GM18907 (cell line): ENCODE data around the gene UBR1.
"Not testable (repeated sequence)": the region's sequence is repeated elsewhere in the genome, so short reads cannot be mapped to it uniquely, and the experiment has no call there.

Experiments
- ATAC-seq: cut with Tn5 transposase; IDR thresholded peaks from one replicate; pipeline ENCODE4 v1.9.1; 2021; ENCODE audit warnings: mild to moderate bottlenecking, moderate library complexity; ENCODE audit not compliant: unreplicated experiment

The UBR1 gene

DNA sequence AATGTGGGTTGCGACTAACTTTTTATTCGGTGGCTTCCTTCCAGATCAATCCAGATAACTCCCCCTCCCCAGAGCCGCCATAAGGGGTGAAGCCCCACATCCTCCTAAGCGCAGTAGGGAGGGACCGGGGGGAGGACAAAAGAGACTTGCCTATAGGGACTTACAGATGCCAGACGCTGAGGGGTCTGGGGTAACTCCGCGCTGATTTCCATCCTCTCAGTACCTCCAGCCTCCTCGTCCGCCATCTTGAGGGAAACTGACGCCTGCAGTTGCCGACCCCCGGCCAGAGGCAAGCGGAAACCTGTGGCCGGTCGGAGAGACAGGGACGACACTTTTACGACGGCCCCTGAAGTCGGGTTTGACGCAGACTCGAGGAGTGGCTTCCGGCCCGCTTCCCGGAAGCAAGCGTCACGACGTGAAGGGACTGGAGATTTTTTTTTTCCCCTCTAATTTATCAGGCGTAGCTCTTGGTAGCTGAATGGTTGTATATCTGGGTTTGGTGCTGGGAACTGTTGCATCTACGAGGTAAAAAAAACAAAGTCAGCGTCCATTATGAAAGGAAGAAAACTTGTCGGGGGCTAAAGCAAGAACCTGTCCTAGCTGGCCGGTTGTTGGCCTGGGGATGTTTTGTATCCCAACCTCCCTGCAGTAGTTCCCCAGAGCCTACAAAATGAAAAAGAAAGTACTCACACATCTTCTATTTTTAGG, at the start of gene UBR1:
TSS of gene UBR1 (minus strand) at position 261 of the 708 bp plus-strand sequence. CDS start at position 245, 16 bp downstream.
- ATAC-seq, result peak; percentile 83

DNA sequence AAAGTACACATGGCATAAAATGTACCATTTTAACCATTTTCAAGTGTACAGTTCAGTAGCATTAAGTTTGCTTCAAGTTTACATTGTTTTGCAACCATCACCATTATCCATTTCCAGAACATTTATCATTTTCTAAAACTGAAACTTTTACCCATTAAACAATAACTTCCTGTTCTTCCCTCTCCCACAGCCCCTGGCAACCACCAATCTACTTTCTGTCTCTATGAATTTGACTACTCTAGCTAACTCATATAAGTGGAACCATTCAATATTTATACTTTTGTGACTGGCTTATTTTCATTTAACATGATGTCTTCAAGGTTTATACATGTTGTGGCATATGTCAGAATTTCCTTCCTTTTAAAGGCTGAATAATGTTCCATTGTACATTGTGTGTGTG, 47.4 kb upstream of the UBR1 start:
- no peak for ATAC-seq

DNA sequence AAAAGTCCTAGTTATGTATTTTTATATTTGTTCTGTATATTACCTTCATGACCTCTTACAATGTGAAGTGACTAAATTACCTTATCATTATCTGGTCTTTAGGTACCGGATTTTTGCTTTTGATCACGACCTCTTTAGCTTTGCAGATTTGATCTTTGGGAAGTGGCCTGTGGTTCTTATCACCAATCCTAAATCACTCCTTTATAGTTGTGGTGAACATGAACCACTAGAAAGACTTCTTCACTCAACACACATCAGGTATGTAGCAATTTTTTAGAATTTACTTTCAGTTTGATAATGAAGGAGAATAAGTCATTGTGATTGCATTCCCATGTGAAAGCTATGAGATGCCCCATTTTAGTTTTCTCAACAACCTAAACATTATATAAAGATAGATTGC, 45.9 kb upstream of the UBR1 start:
- ATAC-seq, result no peak

DNA sequence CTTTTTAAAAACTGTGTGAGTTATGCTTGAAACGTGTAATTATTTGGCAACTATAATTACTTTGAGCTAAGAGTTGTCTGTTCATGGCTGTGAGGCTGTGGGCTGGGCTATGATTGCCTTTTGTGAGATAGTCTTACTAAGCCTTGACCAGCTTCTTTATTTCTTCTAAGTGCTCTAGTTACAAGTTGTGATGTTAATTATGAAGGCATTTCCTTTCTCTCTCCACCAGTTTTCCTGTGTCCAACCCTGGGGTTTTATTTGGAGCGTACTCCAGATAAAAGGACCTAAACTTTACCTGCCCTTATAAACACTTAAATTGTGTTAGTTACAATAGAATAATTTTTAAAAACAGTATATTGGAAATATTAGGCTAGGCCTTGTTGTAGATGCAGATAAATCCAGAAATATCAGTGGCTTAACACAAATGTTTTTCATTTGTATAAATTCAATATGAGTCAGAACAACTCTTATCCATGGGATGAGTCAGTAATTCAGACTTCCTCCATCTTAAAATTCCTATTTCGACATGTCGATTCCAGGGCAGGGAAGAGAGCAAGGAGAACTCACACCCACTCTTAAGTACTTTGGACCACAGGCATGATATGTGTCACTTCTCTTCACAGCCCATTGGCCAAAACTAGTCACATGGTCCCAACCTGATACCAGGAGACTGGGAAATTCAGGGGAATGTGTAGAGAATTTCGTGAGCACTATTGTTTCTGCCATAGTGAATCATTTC, 44.5 kb upstream of the UBR1 start:
- ATAC-seq, result no peak

DNA sequence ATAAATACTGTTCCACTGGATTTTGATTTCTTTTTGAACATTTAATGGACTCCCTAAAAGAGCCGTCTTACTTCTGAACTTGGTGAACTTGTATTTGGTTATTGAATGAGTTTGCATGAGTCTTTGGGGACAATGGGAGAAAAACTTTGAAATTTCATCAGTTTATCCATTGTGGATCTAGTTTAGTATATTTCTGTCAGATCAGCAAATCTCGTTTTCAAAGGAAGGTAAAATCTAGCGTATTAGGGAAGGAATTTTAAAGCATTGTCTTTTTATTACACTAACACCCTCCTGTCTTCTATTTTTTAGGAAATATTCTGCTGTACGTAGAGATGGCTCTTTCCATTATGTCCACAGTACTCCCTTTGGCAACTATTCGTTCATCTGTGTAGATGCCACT, 40.3 kb upstream of the UBR1 start:
- ATAC-seq, result no peak

DNA sequence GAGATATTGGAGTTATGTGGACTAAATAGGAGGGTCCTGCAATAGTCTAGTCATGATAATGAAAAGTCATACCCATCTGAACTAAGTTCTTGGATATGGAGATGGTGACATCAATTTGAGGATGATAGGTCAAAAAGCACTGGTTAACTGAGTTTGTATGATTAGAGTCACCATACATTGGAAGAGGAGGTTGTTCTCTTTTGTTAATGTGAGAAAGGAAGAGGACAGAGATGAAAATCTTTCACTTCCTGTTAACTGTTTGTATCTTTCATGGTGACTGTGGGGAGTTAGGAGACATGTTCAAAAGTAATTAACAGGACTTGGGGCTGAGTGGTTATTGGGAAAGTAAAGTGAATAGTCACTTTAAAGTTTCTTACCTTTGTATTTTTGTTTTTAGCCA, 38.7 kb upstream of the UBR1 start:
- ATAC-seq, result no peak

DNA sequence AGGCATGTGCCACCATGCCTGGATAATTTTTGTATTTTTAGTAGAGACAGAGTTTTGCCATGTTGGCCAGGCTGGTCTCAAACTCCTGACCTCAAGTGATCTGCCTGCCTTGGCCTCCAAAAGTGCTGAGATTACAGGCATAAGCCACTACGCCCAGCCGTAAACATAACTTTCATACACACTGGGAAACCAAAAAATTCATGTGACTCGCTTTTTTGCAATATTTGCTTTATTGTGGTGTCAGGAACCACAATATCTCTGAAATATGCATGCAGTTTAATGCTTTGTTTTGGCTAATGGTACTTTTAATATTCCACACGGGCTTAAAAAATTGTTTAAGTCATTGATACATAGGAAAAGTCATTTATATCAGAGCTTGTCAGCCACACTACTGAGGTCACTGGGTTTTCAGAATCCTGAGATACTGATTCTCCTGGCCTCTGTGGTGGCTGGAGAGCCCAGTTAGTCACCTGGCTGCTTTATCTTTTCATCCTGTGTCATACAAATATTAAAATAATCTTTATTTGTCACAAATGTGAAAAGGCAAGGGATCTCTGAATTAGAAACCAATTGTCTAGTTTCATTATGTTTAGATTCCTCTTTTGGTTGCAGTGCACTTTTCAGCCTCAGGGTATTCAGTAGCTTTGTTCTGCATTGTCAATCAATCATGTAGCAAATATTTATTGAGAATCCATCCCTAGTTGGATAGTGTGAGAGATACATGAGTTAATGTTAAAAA, 37.5 kb upstream of the UBR1 start:
- ATAC-seq, result no peak

DNA sequence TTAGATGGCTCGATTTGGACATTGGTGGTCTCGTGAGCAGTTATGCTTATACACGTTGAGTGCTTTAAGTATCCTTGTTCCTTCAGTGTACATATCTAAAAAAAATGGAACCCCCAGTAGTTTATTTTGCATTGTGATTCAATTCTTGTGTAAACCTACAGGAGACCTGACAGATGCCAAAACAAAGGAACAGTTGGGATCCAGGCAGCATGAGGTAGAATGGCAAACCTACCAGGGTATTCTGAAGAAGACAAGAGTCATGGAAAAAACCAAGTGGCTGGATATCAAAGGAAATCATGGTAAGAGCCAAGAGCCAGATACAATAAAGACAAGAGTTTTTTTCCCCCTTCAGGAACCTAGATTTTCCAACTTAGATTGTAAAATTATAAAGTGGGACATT, 29.5 kb upstream of the UBR1 start:
- no peak for ATAC-seq

DNA sequence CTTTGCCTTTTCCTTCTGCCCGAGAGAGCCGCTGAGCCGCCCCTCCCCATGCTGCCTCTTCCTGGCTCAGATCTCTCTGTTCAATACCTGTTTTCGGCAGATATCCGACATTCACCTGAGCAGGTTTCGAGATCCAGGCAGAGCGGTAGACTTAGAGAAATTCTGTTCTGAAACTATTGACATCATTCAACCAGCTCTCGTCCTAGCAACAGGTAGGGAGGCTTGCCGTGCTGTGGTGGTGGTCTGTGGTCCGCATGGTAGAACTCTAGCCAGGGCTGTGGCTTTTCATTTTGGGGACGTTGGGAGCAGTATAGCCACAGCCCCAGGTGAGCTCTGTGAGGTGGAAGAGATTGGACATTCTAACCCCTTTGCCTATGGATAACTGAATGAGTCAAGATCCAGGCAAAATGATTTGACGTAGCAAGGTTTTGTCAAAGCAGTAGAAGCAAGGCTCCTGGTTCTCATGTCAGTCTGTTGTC, 28.4 kb upstream of the UBR1 start:
- ATAC-seq, result peak; percentile 2

DNA sequence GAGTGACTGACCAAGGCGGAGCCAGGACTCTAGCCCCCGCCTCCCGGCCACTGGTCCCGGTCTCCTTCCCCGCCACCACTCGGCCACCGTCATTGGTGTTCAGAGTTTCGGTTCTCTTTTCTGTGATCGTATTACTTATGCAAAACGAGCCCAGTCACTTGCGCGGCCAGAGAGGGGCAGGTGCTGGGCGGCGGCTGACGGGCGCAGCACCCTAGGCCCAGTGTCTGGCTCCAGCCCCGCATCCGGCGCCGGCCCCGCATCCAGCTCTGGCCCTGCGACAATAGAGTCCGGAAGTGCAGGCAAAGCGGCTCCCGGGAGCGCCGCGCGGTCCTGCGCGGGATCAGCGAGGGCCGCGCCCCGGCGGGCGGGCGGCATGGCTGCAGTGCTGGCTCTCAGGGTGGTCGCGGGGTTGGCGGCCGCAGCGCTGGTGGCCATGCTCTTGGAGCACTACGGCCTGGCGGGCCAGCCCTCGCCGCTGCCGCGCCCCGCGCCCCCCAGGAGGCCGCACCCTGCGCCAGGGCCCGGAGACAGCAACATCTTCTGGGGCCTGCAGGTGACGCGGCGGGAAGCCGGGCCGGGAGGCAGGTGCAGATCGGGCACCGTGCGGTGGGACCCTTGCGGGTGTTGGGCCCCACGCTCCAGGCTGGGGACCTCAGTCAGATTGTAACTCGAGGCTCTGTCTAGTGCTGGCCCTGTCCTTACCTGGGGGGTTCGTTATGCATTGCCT, 27.8 kb upstream of the UBR1 start, which contains the start of gene TMEM62:
TSS of gene TMEM62 (plus strand) at position 157 of the 727 bp plus-strand sequence. CDS start at position 374, 217 bp downstream.
- peak; percentile 95 for ATAC-seq

DNA sequence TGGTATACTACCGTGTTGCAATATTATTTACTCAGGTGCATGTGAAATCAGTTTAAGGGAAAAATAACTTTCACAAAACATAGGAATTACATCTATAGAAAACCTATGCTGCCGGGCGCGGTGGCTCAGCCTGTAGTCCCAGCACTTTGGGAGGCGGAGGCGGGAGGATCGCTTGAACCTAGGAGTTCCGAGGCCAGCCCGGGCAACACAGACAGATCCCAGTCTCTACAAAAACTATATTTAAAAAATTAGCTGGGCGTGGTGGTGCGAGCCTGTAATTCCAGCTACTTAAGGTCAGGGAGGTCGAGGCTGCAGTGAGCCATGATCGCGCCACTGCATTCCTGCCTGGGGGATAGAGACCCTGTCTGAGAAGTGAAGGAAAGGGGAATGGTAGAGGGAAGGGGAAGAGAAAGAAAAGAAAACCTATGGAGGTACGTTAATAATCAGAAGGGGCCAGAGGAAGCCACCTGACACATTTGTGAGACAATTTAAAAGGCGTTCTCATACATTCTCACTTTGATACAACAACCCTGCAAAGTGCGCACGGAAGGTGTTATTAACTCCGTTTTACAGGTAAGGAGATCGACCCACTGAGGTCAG, 27.1 kb upstream of the UBR1 start:
- ATAC-seq, result no peak

DNA sequence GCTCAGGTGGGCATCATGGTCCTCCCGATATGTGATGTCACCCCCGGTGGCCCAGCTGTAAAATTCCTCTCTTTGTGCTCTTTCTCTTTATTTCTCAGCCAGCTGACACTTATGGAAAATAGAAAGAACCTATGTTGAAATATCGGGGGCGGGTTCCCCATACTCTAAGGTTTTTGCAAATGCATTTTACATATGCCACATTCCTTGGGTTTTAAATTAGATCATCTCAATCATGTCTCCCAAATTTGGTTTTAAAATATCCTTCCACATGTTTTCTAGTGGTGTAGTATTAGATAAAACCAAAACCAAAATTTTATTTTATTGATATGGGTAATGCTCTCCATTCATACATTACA, 23.1 kb upstream of the UBR1 start:
- ATAC-seq, result no peak

DNA sequence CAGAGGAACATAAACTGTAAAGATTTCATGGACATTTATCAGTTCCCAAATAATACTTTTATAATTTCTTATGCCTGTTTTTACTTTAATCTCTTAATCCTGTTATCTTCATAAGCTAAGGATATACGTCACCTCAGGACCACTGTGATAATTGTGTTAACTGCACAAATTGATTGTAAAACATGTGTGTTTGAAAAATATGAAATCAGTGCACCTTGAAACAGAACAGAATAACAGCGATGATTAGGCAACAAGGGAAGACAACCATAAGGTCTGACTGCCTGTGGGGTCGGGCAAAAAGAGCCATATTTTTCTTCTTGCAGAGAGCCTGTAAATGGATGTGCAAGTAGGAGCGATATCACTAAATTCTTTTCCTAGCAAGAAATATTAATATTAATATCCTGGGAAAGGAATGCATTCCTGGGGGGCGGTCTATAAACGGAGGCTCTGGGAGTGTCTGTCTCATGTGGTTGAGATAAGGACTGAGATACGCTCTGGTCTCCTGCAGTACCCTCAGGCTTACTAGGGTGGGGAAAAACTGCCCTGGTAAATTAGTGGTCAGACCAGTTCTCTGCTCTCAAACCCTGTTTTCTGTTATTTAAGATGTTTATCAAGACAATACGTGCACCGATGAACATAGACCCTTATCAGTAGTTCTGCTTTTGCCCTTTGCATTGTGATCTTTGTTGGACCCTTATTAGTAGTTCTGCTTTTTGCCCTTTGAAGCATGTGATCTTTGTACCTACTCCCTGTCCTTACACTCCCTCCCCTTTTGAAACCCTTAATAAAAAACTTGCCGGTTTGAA, 22.5 kb upstream of the UBR1 start:
- not testable (repeated sequence) for ATAC-seq

DNA sequence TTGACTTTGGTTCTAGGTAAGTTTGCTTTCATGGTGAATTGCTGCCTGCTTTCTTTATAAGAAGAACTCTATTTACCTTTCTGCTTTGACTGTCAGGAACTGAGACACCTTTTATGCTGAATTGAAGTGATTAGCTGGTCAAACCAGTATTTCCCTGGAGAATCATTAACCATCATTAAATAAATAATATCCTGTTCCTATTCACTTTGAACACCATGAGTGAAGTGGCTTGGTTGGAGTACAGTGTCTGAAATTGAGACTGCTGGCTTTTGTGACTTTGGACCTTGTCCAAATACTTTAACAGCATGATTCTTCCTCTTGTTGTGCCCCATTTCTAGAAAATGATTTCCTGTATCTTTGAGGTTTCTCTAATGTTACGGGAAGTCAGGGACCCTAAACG, 21.9 kb upstream of the UBR1 start:
- ATAC-seq, result no peak

DNA sequence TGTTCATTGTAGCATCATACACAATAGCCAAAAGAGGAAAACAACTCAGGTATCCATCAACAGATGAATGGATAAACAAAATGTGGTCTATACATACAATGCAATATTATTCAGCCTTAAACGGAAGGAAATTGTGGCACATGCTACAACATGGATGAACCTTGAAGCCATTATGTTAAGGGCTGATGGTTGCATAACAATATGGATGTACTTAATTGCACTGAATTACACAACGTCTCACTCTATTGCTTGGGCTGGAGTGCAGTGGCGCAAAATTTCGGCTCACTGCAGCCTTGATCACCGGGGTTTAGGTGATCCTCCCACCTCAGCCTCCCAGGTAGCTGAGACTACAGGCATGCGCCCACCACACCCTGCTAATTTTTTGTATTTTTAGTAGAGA, 20.5 kb upstream of the UBR1 start:
- ATAC-seq, result no peak

DNA sequence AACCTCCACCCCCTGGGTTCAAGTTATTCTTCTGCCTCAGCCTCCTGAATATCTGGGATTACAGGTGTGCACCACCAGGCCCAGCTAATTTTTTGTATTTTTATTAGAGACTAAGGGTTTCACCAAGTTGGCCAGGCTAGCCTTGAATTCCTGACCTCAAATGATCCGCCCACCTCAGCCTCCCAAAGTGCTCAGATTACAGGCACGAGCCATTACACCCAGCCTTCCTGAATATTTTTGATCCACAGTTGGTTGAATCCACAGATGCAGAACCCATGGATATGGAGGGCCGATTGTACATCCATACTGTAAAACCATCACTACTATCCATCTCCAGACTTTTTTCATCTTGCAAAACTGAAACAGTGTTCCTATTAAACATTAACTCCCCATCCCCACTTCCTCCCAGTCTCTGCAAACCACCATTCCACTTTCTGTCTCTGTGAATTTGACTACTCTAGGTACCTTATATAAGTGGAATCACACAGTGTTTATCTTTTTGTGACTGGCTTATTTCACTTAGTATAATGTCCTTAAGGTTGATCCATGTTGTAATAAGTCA, 19.3 kb upstream of the UBR1 start:
- ATAC-seq, result no peak

DNA sequence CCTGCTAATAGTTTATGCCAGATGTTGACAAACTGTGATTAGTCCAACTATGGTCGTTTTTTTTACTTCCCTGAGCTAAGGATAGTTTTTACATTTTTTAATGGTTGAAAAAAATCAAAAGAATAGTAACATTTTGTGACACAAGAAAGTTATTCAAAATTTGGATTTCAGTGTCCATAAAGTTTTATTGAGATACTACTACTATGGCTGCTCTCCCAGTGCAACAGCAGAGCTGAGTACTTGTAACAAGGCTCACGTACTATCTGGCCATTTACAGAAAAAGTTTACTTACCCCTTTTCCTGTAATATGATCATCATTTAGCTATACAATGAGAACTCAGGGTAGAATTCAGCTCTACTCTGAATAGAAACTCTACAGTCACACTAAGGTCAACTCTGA, 16.0 kb upstream of the UBR1 start:
- ATAC-seq, result no peak

DNA sequence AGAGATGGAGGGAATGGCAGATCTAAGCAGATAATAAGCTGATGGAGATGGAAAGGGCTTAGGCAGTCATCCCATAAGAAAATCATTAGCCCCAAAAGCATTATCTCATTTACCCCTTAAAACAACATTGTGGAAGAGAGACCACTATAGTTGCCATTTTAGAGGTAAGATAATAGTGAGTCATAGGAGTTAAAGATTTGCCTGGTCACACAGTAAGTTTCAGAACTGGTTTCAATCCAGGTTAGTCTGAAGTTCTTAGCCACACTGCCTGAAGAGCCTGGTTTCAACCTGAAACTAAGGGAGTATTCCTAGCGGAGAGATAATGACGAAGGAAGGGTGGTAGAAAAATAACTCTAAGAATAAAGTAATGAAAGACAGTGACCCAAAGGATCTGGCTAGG, 13.0 kb upstream of the UBR1 start:
- peak; percentile 48 for ATAC-seq

DNA sequence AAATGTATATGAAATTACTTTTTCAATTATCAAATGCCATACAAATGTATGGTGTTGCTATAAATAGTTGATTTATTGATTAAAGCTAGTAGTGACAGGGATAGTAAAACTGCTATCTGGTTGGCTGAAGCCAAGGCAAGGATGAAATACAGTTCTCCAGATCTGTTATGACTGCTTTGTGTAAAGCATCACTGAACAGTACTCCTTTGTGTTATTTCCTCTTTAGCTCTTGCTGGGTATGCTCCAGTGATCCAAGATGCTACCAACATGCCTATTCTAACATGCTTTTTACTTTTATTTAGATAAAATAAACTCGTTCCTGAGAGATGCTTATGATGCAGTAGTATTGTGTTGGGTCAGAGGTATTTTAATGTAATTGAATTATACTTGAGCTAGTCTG, 12.4 kb upstream of the UBR1 start:
- no peak for ATAC-seq
